Large intestine (tissue), 3 donors: Measurements from ENCODE around the gene LRRC42. TPM values are rescaled to one million over a fixed set of nuclear protein-coding genes. Genes with fewer than 3 reads are reported as not detected.

ENCODE experiments used
- DNase-seq, 2 donors: peaks; one replicate each; pipeline versions ENCODE4 v3.0.0 to v3.0.0-alpha.2; 2013
- H3K27ac ChIP-seq: one replicate; pipeline ENCODE4 v1.5.1; 2013; ENCODE audit warnings: low read length
- H3K27me3 ChIP-seq: 2 replicates; pipeline ENCODE4 v1.6.1; 2013; ENCODE audit warnings: low read length; ENCODE audit not compliant: control insufficient read depth, insufficient read depth
- H3K36me3 ChIP-seq: 2 replicates; pipeline ENCODE4 v1.6.1; 2013; ENCODE audit warnings: low read length; ENCODE audit not compliant: control insufficient read depth, insufficient read depth
- H3K4me1 ChIP-seq: one replicate; pipeline ENCODE4 v1.6.1; 2013; ENCODE audit warnings: low read length; ENCODE audit not compliant: control insufficient read depth, insufficient read depth
- H3K4me3 ChIP-seq: one replicate; pipeline ENCODE4 v1.5.1; 2013; ENCODE audit warnings: low read length
- H3K9me3 ChIP-seq: one replicate; pipeline ENCODE4 v1.6.1; 2013; ENCODE audit warnings: mild to moderate bottlenecking, low read depth, low read length, moderate library complexity; ENCODE audit not compliant: control insufficient read depth
- WGBS: methylation state at CpG from one replicate; pipeline ENCODE4 v1.1.5; 2013; ENCODE audit warnings: low lambda C conversion rate; ENCODE audit not compliant: insufficient coverage; 5-methylcytosine and 5-hydroxymethylcytosine counted together
- polyA plus RNA-seq: library from polyadenylated mRNA; unstranded; fragments of 120-200 nt; gene quantifications from one replicate; pipeline ENCODE4 v1.2.1, GENCODE V29; 2013

Gene LRRC42
- polyA plus RNA-seq, 1 donor: 33.5 TPM

DNA sequence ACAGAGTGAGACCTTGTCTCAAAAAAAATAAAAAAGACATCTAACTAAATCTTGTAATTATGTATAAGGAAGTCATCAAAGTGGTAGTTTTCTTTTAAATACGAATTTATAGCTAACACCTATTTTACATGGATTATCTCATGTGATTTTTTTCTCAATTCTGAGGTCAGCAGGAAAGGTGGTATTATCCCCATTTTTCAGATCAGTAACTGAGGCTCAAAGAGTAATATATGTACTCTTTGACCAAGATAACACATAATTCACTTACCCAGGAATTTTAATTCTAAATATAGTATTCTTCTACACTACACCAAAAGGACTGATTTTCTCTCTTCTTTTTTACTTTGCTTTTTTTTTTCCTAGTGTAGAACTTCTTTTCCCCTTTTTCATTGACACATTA lies 9.7 kb upstream of the LRRC42 start:
- no peak overlapping the region for H3K4me3 ChIP-seq
- no peak overlapping the region for H3K27ac ChIP-seq
- H3K36me3 ChIP-seq: peaks cover 10% of the 10 kb centered on the region
- 100% methylated on average over 1 of the region's 1 CpG for WGBS
- no peak for DNase-seq
- H3K9me3 ChIP-seq: peaks cover 30% of the 10 kb centered on the region
- no peaks in the 10 kb centered on the region for H3K27me3 ChIP-seq
- H3K4me1 ChIP-seq: no peaks in the 10 kb centered on the region

DNA sequence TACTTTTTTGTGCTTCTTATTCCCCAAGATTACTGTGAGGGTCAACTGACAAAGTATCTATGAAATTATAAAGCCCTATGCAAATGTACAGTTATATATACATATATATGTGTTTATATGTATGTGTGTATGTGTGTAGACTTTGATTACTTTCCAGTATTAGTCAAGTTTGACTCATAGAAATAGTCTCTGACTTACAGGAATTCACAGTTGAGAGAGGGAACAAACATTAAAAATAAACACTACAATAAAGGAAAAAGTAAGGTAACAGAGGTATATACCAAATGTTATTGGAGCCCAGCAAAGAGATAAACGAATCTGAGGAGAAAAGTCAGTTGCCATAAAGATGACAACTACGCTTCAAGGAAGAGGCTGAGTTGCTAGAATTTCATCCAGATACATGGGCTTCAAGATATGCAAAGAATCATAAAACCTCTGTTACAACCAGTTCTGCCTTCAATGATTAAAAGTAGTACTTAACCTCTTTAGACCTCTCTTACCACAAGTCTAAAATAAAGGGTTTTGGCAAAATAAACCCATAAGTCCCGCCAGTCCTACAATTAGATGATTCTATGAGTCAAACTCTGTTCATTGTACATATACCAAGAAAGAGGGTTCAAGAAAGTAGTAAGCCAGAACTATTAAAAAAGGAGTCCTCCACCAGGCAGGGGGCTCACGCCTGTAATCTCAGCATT lies 7.9 kb upstream of the LRRC42 start:
- Histone ChIP-seq H3K27me3 (no peaks in the 10 kb centered on the region), H3K4me1 (no peaks in the 10 kb centered on the region), H3K9me3 (peaks cover 17% of the 10 kb centered on the region), H3K4me3 (no peak overlapping the region), H3K36me3 (peaks cover 10% of the 10 kb centered on the region), H3K27ac (no peak overlapping the region)
- no CpG with 5 or more reads among the region's 4 CpGs for WGBS
- DNase-seq: no peak

DNA sequence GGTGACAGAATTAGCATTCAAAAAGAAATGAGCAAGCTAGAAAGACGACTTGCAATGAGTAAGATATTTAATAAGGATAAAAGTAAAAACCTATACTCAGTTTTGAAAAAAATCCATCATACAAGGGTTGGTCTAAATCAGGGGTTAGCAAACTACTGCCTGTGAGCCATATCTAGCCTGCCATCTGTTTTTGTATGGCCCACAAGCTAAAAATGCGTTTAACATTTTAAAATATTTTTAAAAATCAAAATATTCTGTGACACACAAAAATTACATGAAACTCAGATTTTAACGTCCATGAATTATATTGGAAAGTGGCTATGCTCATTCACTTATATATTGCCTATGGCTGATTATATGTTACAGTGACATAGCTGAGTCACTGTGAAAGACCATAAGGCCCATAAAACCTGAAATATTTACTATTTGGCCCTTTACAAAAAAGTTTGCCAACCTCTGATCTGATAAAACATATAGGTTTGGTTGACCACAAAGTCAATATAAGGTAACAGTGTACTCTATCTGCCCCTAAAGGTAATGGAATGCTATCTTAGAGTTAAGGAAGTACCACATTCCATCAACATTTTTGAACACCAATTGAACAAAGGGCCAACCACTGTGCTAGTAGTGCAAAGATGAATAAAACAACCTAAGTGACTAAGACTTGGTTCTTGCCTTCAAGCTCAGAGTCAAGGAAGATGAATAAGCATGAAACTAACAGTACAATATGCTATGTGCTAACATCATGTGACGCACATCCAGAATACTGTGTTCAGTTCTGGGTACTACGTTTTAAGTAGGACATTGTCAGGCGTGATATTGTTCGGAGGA lies 3.8 kb upstream of the LRRC42 start:
- H3K4me3 ChIP-seq: no peak overlapping the region
- no peaks in the 10 kb centered on the region for H3K9me3 ChIP-seq
- H3K27ac ChIP-seq: no peak overlapping the region
- no peaks in the 10 kb centered on the region for H3K27me3 ChIP-seq
- WGBS: 89% methylated on average over 3 of the region's 7 CpGs
- H3K36me3 ChIP-seq: peaks cover 4% of the 10 kb centered on the region
- no peak for DNase-seq
- peaks cover 7% of the 10 kb centered on the region for H3K4me1 ChIP-seq

DNA sequence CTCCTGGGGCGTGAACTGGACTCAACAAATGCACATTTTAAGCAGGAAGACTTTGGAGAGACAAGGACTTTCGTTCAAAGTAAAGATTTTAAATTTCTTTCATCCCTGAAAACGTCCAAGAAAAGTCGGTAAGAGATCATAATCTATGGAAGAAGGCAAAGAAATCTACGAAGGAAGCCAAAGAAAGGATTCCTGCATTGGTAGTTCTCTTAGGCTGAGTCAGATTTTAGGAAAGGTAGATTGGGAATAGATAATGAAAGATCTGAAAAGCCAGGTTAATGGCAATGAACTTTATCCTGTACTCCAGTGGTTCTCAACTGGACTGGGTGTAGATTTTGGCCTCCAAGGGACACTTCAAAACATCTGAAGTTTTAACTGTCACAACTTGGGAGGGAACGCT lies 3.1 kb upstream of the LRRC42 start:
- Histone ChIP-seq H3K4me1 (peaks cover 7% of the 10 kb centered on the region), H3K27me3 (no peaks in the 10 kb centered on the region), H3K36me3 (peaks cover 4% of the 10 kb centered on the region), H3K4me3 (no peak overlapping the region), H3K9me3 (no peaks in the 10 kb centered on the region), H3K27ac (no peak overlapping the region)
- DNase-seq: no peak
- WGBS: 98% methylated on average over 5 of the region's 6 CpGs

DNA sequence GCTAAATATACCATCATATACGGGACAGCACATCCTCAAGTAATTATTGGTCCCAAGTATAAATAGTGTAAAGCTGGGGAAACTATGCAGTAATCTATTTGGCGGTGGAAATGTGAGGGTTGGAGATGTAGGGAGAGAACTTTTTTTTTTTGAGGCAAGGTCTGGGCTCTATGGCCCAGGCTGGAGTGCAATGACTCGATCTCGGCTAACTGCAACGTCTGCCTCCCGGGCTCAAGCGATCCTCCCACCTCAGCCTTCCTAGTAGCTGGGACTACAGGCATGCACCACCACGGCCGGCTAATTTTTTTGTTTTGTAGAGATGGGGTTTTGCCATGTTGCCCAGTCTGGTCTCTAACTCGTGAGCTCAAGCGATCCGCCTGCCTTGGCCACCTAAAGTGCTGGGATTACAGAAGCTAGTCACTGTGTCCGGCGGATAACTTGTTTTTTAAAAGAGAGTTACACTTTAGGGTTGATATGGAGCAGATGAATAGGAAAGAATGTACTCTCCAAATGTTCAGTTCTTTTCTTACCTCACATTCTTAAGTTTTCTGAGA lies 2.6 kb upstream of the LRRC42 start:
- no peak for DNase-seq
- WGBS: 100% methylated on average over 2 of the region's 14 CpGs
- no peak overlapping the region for H3K4me3 ChIP-seq
- H3K27me3 ChIP-seq: no peaks in the 10 kb centered on the region
- H3K27ac ChIP-seq: no peak overlapping the region
- H3K4me1 ChIP-seq: peaks cover 7% of the 10 kb centered on the region
- H3K36me3 ChIP-seq: peaks cover under 1% of the 10 kb centered on the region
- H3K9me3 ChIP-seq: no peaks in the 10 kb centered on the region

DNA sequence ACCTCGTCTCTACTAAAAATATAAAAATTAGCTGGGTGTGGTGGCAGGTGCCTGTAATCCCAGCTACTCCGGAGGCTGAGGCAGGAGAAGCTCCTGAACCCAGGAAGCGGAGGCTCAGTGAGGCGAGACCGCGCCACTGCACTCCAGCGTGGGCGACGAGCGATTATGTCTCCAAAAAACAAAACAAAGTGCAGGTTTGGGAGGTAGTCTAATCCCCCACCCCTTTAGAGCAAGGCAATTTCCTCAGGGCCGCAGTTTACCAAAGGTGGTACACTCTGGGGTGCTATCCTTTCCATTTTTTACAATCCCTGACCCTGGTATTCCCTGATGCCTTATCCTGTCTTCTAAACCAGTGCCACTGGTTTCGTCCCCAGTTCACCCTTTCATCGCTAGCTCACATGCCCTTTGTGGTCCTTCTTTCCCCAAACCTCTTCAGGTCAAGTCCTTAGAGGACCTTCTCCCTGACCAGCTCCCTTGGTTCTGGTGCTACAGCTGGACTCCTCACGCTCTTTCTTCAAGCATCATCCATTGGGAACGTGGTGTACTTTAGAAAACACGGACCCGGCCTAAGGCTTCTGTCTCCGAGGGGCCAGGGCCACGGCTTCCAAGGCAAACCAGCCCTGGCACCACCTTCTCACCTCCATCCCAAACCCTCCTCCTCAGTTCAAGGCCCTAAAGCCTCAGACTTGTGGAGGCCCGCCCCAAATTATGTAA lies 1.5 kb upstream of the LRRC42 start:
- Histone ChIP-seq H3K4me3 (peak overlapping the region; percentile 80), H3K36me3 (no peaks in the 10 kb centered on the region), H3K27ac (peak overlapping the region; percentile 80), H3K4me1 (peaks cover 7% of the 10 kb centered on the region), H3K27me3 (no peaks in the 10 kb centered on the region), H3K9me3 (no peaks in the 10 kb centered on the region)
- WGBS: no CpG with 5 or more reads among the region's 20 CpGs
- DNase-seq: no peak

DNA sequence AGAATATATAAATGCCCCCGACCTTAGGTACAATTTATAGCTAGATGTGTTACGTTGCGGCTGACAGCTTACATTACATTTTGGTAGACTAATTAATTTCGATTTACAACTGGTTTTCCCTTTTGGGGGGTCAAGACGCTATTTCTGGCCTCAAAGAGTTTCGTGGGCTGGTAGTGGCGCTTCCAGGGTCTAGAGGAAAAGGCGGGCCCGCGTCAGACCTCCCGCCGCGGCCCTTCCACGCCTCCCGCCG lies 1.0 kb upstream of the LRRC42 start:
- no CpG with 5 or more reads among the region's 16 CpGs for WGBS
- H3K4me3 ChIP-seq: peak overlapping the region; percentile 80
- no peaks in the 10 kb centered on the region for H3K27me3 ChIP-seq
- H3K9me3 ChIP-seq: no peaks in the 10 kb centered on the region
- no peak for DNase-seq
- peaks cover 7% of the 10 kb centered on the region for H3K4me1 ChIP-seq
- H3K27ac ChIP-seq: peak overlapping the region; percentile 80
- no peaks in the 10 kb centered on the region for H3K36me3 ChIP-seq

DNA sequence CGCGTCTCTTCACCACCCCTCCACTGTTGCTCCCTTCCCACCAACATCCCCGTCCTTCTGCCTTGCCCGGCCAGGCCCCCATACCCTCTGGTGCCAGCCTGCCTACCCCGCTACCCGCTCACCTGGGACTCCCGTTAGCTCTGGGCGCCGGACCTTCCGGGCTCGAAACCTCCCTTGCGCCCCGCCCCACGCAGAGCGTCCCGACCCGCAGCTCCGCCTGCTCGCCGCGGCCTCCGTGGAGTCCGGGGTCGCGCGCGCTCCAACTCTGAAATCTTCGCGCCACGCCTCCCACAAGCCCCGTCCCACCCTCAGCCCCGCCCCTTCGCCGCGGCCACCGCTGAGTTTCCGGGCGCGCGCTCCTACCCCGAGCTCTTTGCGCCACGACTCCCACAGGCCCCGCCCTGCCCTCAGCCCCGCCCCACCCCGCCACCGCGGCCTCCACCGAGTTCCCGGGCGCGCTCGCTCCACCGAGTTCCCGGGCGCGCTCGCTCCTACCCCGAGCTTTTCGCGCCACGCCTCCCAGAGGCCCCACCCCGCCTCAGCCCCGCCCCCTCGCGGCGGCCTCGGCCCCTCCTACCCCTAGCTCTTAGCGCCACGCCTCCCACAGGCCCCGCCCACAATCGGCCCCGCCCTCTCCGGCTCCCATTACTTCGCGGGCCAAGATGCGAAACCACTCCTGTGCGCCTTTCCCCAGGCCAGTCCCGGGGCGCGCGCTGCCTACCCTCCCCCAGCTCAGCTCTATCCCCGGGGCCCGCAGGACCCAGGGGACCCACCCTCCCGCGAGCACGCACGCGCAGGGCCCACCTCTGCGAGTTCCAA lies 508 bp upstream of the LRRC42 start, which contains the start of gene IFT25:
Gene IFT25, minus strand, starts transcription at position 267 of the 819 bp plus-strand sequence. CDS start 5,617 bp downstream, outside the sequence.
- H3K9me3 ChIP-seq: no peaks in the 10 kb centered on the region
- peaks cover 7% of the 10 kb centered on the region for H3K4me1 ChIP-seq
- H3K27ac ChIP-seq: peak within 1 kb of the TSS; percentile 91
- H3K4me3 ChIP-seq: peak within 1 kb of the TSS; percentile 80
- H3K27me3 ChIP-seq: no peaks in the 10 kb centered on the region
- H3K36me3 ChIP-seq: no peaks in the 10 kb centered on the region
- no CpG with 5 or more reads among the region's 90 CpGs for WGBS
- DNase-seq: peak; percentile 94 to 96

DNA sequence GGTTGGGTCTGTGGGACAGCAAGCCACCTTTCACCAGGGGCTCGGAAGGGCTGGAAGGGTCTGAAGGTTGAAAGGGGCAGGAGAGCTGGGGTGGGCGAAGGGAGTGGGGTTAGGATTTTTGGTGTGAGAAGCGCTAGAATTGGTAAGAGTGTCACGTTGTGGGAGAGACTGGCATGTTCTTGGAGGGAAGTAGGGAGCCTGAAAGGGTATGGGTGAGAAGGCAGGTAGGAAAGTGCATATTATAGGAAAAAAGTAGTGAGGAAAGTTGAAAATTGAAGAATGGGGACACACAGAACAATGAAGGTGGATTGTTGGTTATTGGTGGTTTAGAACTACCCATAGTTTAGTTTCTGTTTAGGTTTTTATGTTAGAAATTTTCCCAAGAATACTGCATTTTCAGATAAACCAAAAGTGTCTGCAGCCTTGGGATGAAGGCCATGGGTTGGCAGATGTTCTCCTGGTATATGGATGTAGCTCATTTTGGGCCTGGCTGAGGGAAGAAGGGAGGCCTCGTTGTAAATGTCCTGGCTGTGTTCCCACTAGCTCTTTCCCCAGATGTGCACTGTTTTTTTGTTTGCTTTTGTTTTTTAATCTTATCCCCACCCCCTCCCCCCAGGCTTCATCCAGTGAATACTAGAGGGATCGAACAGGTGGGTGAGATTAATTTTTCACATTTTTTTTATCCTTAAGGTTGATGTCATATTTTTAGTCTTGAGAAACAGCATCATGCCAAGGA lies 1.2 kb downstream of the LRRC42 start:
- Histone ChIP-seq H3K9me3 (no peaks in the 10 kb centered on the region), H3K27ac (no peak overlapping the region), H3K4me1 (peaks cover 7% of the 10 kb centered on the region), H3K4me3 (peak overlapping the region; percentile 70), H3K36me3 (peaks cover 9% of the 10 kb centered on the region), H3K27me3 (no peaks in the 10 kb centered on the region)
- DNase-seq: no peak
- WGBS: 43% methylated on average over 4 of the region's 6 CpGs
